GM12878 (cell line): ENCODE data around the gene TNFSF9. TPM values are rescaled to one million over a fixed set of nuclear protein-coding genes. Genes with fewer than 3 reads are reported as not detected.

Source experiments
- CBFB ChIP-seq: IDR thresholded peaks from 2 replicates; pipeline ENCODE4 v1.6.1; 2016; ENCODE audit warnings: antibody characterized with exemption, low read depth
- CEBPB ChIP-seq, 2 experiments: fragments of 150-350 bp in 1 of 2; IDR thresholded peaks; 2 replicates each; pipeline ENCODE4 v1.6.1; 2012 to 2014; ENCODE audit warnings: low read depth in 2 of 2, low read length in 2 of 2, borderline replicate concordance in 1 of 2, inconsistent platforms in 1 of 2
- GATAD2B ChIP-seq: fragments of 450-650 bp; conservative IDR thresholded peaks from 2 replicates; pipeline ENCODE4 v1.6.1; 2017; ENCODE audit warnings: low read depth, mild to moderate bottlenecking, moderate library complexity
- KLF5 ChIP-seq: fragments of 450-650 bp; IDR thresholded peaks from 2 replicates; pipeline ENCODE4 v1.6.1; 2014; ENCODE audit warnings: mild to moderate bottlenecking; ENCODE audit not compliant: partially characterized antibody
- MEF2A ChIP-seq: IDR thresholded peaks from 2 replicates; pipeline ENCODE4 v1.6.1; 2011; ENCODE audit warnings: low read depth, mild to moderate bottlenecking, low read length, moderate library complexity; ENCODE audit not compliant: insufficient read depth
- MTA3 ChIP-seq: IDR thresholded peaks from 2 replicates; pipeline ENCODE4 v1.6.1; 2012; ENCODE audit warnings: low read length, inconsistent platforms, borderline replicate concordance
- NR2C1 ChIP-seq: fragments of 450-650 bp; IDR thresholded peaks from 2 replicates; pipeline ENCODE4 v1.6.1; 2017; ENCODE audit warnings: antibody characterized with exemption, mild to moderate bottlenecking, moderate library complexity
- PML ChIP-seq: IDR thresholded peaks from 2 replicates; pipeline ENCODE4 v1.6.1; 2012; ENCODE audit warnings: low read length, inconsistent platforms
- POLR2AphosphoS5 ChIP-seq: IDR thresholded peaks from 2 replicates; pipeline ENCODE4 v1.6.1; 2011; ENCODE audit warnings: mild to moderate bottlenecking, low read length, inconsistent platforms
- RELA ChIP-seq: fragments of 450-650 bp; IDR thresholded peaks from 2 replicates; pipeline ENCODE4 v1.8.0; 2014; ENCODE audit warnings: borderline replicate concordance; ENCODE audit not compliant: partially characterized antibody
- RFX5 ChIP-seq: IDR thresholded peaks from 2 replicates; pipeline ENCODE4 v1.6.1; 2011; ENCODE audit warnings: low read depth, low read length, improper control_type of control experiment
- RUNX3 ChIP-seq: IDR thresholded peaks from 2 replicates; pipeline ENCODE4 v1.6.1; 2012; ENCODE audit warnings: low read length, inconsistent platforms
- SMAD1 ChIP-seq: fragments of 450-650 bp; IDR thresholded peaks from 2 replicates; pipeline ENCODE4 v1.6.1; 2018; ENCODE audit warnings: mild to moderate bottlenecking, low read depth; ENCODE audit not compliant: partially characterized antibody
- SP1 ChIP-seq: IDR thresholded peaks from one replicate; pipeline ENCODE4 v1.6.1; 2011; ENCODE audit warnings: low read depth, low read length
- YBX1 ChIP-seq: fragments of 450-650 bp; IDR thresholded peaks from 2 replicates; pipeline ENCODE4 v1.6.1; 2016; ENCODE audit warnings: antibody characterized with exemption
- polyA plus RNA-seq, 11 experiments: library from polyadenylated mRNA; depleted of rRNA in 4 of 11; unstranded in 6 of 11; stranded (reverse) in 5 of 11; fragments of >200 nt; fragmentation: Nextera tagmentation in 4 of 11; fragmentation: Illumina TruSeq in 1 of 11; extraction: Ambion mirVana in 4 of 11; extraction: Trizol in 1 of 11; gene quantifications; 1 replicate in 1 of 11; 2 replicates in 10 of 11; pipeline versions ENCODE4 v1.2.1 to v1.2.3, GENCODE V29; 2011 to 2016; ENCODE audit warnings: inconsistent platforms in 2 of 11, missing spikeins in 2 of 11, low read depth in 1 of 11
- total RNA-seq, 4 experiments: library from RNA; depleted of rRNA in 3 of 4; stranded (reverse); fragments of >200 nt in 3 of 4; fragmentation: Illumina TruSeq in 1 of 4; extraction: Trizol in 1 of 4; gene quantifications; 2 replicates each; pipeline versions ENCODE4 v1.2.1 to v1.2.3, GENCODE V29; 2013 to 2021
- TF ChIP-seq, protein P1 (sequence below): fragments of 450-650 bp; IDR thresholded peaks from 2 replicates; pipeline ENCODE4 v1.6.1; 2018; ENCODE audit warnings: borderline replicate concordance, mild to moderate bottlenecking; ENCODE audit not compliant: partially characterized antibody
- TF ChIP-seq, protein P2 (sequence below): fragments of 450-650 bp; IDR thresholded peaks from 2 replicates; pipeline ENCODE4 v1.6.1; 2016; ENCODE audit warnings: mild to moderate bottlenecking
- TF ChIP-seq, protein P3 (sequence below): fragments of 450-650 bp; formaldehyde crosslinking; IDR thresholded peaks from 2 replicates; pipeline ENCODE4 v1.4.0; 2022; ENCODE audit warnings: mild to moderate bottlenecking, moderate library complexity
- TF ChIP-seq, protein P4 (sequence below): fragments of 450-650 bp; IDR thresholded peaks from 2 replicates; pipeline ENCODE4 v1.6.1; 2017; ENCODE audit warnings: borderline replicate concordance
- TF ChIP-seq, protein P5 (sequence below): fragments of 450-650 bp; IDR thresholded peaks from 2 replicates; pipeline ENCODE4 v1.6.1; 2017; ENCODE audit warnings: mild to moderate bottlenecking

TNFSF9 gene
- total and polyA plus RNA-seq, 10 of the 15 experiments (the other 5 are each of a cell fraction or from before 2014, with no cell fraction given): 6.2 to 75.3 (median 22.1) TPM

DNA sequence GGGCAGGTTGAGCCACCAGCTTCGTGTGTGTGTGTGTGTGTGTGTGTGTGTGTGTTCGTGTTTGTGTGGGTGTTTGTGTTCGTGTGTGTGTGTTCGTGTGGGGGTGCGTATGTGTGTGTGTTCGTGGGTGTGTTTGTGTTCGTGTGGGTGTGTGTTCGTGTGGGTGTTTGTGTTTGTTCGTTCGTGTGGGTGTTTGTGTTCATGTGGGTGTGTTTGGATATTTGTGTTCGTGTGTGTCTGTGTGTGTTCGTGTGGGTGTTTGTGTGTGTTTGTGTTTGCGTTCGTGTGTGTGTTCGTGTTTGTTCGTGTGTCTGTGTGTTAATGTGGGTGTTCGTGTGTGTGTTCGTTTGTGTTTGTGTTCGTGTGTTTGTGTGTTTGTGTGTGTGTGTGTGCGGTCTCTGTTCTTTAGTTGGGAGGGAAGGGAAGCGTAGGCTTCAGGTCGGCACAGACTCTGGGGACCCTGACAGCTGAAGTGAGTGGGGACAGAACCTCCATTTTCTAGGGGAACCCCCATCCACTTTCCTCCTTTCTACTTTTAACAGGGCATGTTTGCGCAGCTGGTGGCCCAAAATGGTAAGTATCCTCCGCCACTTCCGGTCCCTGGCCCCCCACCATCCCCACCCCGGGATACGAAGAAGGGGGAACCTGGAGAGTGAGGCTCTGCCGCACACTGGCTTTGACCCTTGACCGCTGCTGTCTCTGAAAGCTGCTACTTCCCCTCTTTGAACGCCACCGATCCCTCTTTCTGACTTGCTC is 1.6 kb downstream of the TNFSF9 start (continued):
- TF ChIP-seq MEF2A (peak; percentile 43; the same call in 1 of the 2 replicates), SP1 (peak; percentile 11), CBFB (peak; percentile 45; the same call in 1 of the 2 replicates), PML (peak; percentile 73; the same call in 1 of the 2 replicates), KLF5 (no peak), RELA (peak; percentile 9), POLR2AphosphoS5 (peak; percentile 95), SMAD1 (peak; percentile 99), RFX5 (no peak), RUNX3 (0 out of 2 replicates have a peak, but pooled peaks have one; percentile 29), YBX1 (peak; percentile 91; the same call in 1 of the 2 replicates), NR2C1 (peak; percentile 86), GATAD2B (0 out of 2 replicates have a peak, but pooled peaks have one; percentile 32), MTA3 (peak; percentile 68; the same call in 1 of the 2 replicates), CEBPB (IDR thresholded peaks at IDR 0.05; ENCODE audit: borderline replicate concordance in 1 of 2, low read depth in 2 of 2, low read length in 2 of 2) (no peak)
- TF ChIP-seq, protein P1, sequence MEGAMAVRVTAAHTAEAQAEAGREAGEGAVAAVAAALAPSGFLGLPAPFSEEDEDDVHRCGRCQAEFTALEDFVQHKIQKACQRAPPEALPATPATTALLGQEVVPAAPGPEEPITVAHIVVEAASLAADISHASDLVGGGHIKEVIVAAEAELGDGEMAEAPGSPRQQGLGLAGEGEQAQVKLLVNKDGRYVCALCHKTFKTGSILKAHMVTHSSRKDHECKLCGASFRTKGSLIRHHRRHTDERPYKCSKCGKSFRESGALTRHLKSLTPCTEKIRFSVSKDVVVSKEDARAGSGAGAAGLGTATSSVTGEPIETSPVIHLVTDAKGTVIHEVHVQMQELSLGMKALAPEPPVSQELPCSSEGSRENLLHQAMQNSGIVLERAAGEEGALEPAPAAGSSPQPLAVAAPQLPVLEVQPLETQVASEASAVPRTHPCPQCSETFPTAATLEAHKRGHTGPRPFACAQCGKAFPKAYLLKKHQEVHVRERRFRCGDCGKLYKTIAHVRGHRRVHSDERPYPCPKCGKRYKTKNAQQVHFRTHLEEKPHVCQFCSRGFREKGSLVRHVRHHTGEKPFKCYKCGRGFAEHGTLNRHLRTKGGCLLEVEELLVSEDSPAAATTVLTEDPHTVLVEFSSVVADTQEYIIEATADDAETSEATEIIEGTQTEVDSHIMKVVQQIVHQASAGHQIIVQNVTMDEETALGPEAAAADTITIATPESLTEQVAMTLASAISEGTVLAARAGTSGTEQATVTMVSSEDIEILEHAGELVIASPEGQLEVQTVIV: no peak
- TF ChIP-seq, protein P2, sequence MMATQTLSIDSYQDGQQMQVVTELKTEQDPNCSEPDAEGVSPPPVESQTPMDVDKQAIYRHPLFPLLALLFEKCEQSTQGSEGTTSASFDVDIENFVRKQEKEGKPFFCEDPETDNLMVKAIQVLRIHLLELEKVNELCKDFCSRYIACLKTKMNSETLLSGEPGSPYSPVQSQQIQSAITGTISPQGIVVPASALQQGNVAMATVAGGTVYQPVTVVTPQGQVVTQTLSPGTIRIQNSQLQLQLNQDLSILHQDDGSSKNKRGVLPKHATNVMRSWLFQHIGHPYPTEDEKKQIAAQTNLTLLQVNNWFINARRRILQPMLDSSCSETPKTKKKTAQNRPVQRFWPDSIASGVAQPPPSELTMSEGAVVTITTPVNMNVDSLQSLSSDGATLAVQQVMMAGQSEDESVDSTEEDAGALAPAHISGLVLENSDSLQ: peak; percentile 76
- TF ChIP-seq, protein P3, sequence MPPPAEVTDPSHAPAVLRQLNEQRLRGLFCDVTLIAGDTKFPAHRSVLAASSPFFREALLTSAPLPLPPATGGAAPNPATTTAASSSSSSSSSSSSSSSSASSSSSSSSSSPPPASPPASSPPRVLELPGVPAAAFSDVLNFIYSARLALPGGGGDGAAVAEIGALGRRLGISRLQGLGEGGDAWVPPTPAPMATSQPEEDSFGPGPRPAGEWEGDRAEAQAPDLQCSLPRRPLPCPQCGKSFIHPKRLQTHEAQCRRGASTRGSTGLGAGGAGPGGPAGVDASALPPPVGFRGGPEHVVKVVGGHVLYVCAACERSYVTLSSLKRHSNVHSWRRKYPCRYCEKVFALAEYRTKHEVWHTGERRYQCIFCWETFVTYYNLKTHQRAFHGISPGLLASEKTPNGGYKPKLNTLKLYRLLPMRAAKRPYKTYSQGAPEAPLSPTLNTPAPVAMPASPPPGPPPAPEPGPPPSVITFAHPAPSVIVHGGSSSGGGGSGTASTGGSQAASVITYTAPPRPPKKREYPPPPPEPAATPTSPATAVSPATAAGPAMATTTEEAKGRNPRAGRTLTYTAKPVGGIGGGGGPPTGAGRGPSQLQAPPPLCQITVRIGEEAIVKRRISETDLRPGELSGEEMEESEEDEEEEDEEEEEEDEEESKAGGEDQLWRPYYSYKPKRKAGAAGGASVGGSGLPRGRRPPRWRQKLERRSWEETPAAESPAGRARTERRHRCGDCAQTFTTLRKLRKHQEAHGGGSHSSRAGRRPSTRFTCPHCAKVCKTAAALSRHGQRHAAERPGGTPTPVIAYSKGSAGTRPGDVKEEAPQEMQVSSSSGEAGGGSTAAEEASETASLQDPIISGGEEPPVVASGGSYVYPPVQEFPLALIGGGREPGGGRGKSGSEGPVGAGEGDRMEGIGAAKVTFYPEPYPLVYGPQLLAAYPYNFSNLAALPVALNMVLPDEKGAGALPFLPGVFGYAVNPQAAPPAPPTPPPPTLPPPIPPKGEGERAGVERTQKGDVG (CRISPR knock-in tag): no peak
- TF ChIP-seq, protein P4, sequence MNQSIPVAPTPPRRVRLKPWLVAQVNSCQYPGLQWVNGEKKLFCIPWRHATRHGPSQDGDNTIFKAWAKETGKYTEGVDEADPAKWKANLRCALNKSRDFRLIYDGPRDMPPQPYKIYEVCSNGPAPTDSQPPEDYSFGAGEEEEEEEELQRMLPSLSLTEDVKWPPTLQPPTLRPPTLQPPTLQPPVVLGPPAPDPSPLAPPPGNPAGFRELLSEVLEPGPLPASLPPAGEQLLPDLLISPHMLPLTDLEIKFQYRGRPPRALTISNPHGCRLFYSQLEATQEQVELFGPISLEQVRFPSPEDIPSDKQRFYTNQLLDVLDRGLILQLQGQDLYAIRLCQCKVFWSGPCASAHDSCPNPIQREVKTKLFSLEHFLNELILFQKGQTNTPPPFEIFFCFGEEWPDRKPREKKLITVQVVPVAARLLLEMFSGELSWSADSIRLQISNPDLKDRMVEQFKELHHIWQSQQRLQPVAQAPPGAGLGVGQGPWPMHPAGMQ: peak; percentile 38; the same call in 1 of the 2 replicates
- TF ChIP-seq, protein P5, sequence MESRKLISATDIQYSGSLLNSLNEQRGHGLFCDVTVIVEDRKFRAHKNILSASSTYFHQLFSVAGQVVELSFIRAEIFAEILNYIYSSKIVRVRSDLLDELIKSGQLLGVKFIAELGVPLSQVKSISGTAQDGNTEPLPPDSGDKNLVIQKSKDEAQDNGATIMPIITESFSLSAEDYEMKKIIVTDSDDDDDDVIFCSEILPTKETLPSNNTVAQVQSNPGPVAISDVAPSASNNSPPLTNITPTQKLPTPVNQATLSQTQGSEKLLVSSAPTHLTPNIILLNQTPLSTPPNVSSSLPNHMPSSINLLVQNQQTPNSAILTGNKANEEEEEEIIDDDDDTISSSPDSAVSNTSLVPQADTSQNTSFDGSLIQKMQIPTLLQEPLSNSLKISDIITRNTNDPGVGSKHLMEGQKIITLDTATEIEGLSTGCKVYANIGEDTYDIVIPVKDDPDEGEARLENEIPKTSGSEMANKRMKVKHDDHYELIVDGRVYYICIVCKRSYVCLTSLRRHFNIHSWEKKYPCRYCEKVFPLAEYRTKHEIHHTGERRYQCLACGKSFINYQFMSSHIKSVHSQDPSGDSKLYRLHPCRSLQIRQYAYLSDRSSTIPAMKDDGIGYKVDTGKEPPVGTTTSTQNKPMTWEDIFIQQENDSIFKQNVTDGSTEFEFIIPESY: peak; percentile 38; the same call in 1 of the 2 replicates
